Prostate gland (tissue), 2 donors: Measurements from ENCODE around the gene KCNJ12. TPM values are rescaled to one million over a fixed set of nuclear protein-coding genes. Genes with fewer than 3 reads are reported as not detected.

Experiments used
- DNase-seq: peaks from one replicate; pipeline ENCODE4 v3.0.0-alpha.2; 2019; ENCODE audit warnings: low spot score
- H3K27ac ChIP-seq, 2 donors: fragments of 200-600 bp; sonication (generic); 2 replicates each; pipeline ENCODE4 v1.5.1; 2017 to 2019
- H3K27me3 ChIP-seq: fragments of 200-600 bp; sonication (generic); replicated peaks from 2 replicates; pipeline ENCODE4 v1.5.1; 2019; ENCODE audit not compliant: insufficient read depth
- H3K36me3 ChIP-seq, 2 donors: fragments of 200-600 bp; sonication (generic); 1 replicate in 1 of 2; 2 replicates in 1 of 2; pipeline versions ENCODE4 v1.5.1 to v1.8.1; 2017 to 2019
- H3K4me1 ChIP-seq: fragments of 200-600 bp; sonication (generic); replicated peaks from 2 replicates; pipeline ENCODE4 v1.5.1; 2019
- H3K4me3 ChIP-seq, 2 donors: fragments of 200-600 bp; sonication (generic); 2 replicates each; pipeline ENCODE4 v1.5.1; 2017 to 2019
- H3K9me3 ChIP-seq: fragments of 200-600 bp; sonication (generic); 2 replicates; pipeline ENCODE4 v1.5.1; 2017
- POLR2A ChIP-seq: fragments of 450-650 bp; IDR thresholded peaks from one replicate; pipeline ENCODE4 v1.6.1; 2016; ENCODE audit warnings: antibody characterized with exemption, mild to moderate bottlenecking
- POLR2AphosphoS5 ChIP-seq: sonication (generic); formaldehyde crosslinking; IDR thresholded peaks from one replicate; pipeline ENCODE4 v1.6.1; 2017; ENCODE audit warnings: antibody characterized with exemption
- WGBS: methylation state at CpG from one replicate; pipeline ENCODE4 v1.1.5; 2018; 5-methylcytosine and 5-hydroxymethylcytosine counted together
- intact Hi-C: fragments of 100-400 bp; cut with DNase I; formaldehyde crosslinking; loops from one replicate; pipeline ENCODE4 v1.14.2; 2022
- total RNA-seq, 2 donors: library from RNA; depleted of rRNA; stranded (reverse); fragments of >200 nt; gene quantifications; one replicate each; pipeline ENCODE4 v1.1.0, GENCODE V29; 2016
- TF ChIP-seq, protein P1 (sequence below), 4 experiments: fragments of 200-600 bp in 2 of 4; fragments of 450-650 bp in 2 of 4; sonication (generic) in 2 of 4; IDR thresholded peaks; 1 replicate in 3 of 4; 2 replicates in 1 of 4; pipeline ENCODE4 v1.5.1; 2016 to 2019; ENCODE audit warnings: antibody characterized with exemption in 4 of 4, mild to moderate bottlenecking in 2 of 4, moderate library complexity in 2 of 4

The KCNJ12 gene
- total RNA-seq, 2 donors from 2014 or later, result 0.32 to 3.8 TPM

DNA sequence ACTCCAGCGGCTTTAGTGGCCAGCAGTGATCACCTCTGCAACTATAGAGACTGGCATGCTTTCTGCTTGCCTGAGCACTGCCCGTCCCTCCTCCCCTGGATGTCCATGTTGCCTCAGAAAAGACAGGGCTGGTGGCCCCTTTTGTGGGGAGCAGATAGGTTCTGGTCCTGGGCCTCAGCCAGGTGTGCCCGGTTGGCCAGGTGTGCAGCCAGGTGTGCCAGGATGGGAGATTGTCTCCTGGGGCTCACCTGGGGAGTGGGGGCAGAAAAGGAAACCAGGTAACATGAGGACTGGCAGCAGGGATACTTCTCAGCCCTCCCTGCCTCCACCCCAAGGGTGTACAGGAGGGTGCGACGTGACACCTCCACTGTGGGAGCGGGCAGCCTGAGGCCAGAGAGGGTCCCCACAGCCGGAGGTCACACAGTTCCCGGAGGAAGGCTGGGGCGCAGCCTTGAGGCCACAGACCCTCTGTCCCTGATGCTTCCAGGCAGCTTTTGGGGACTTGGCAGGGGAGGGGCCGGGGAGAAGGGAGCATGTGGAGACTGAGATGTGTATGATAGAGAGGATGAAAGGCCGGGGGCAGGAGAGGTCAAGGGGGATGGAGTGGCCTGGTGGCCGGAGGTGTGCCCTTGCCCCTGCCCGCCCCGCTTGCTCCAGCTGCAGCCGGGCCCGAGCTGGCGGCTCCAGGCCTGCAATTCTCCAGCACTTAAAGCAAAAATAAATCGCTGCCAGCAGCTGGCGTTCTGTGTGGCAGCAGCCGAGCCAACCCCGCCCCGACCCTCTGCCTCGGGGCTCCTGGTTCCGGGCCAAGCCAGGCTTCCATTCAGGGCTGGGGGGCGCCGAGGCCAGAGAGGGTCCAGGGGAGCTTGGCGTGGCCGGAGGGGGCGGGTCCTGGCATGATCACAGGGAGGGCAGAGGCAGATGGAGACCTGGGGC is 6.7 kb downstream of the KCNJ12 start:
- DNase-seq, result no peak
- intact Hi-C loops, result no loop called here
- no peak overlapping the region for H3K4me3 ChIP-seq
- 47% methylated on average over 29 of the region's 29 CpGs for WGBS
- H3K27me3 ChIP-seq, result no peaks in the 10 kb centered on the region
- no peaks in the 10 kb centered on the region for H3K4me1 ChIP-seq
- H3K36me3 ChIP-seq, result no peaks in the 10 kb centered on the region
- no peak overlapping the region for H3K27ac ChIP-seq
- no peak for TF ChIP-seq POLR2AphosphoS5
- no peak for TF ChIP-seq POLR2A
- TF ChIP-seq, protein P1, sequence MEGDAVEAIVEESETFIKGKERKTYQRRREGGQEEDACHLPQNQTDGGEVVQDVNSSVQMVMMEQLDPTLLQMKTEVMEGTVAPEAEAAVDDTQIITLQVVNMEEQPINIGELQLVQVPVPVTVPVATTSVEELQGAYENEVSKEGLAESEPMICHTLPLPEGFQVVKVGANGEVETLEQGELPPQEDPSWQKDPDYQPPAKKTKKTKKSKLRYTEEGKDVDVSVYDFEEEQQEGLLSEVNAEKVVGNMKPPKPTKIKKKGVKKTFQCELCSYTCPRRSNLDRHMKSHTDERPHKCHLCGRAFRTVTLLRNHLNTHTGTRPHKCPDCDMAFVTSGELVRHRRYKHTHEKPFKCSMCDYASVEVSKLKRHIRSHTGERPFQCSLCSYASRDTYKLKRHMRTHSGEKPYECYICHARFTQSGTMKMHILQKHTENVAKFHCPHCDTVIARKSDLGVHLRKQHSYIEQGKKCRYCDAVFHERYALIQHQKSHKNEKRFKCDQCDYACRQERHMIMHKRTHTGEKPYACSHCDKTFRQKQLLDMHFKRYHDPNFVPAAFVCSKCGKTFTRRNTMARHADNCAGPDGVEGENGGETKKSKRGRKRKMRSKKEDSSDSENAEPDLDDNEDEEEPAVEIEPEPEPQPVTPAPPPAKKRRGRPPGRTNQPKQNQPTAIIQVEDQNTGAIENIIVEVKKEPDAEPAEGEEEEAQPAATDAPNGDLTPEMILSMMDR (IDR thresholded peaks at IDR 0.05), result no peak
- no peaks in the 10 kb centered on the region for H3K9me3 ChIP-seq

DNA sequence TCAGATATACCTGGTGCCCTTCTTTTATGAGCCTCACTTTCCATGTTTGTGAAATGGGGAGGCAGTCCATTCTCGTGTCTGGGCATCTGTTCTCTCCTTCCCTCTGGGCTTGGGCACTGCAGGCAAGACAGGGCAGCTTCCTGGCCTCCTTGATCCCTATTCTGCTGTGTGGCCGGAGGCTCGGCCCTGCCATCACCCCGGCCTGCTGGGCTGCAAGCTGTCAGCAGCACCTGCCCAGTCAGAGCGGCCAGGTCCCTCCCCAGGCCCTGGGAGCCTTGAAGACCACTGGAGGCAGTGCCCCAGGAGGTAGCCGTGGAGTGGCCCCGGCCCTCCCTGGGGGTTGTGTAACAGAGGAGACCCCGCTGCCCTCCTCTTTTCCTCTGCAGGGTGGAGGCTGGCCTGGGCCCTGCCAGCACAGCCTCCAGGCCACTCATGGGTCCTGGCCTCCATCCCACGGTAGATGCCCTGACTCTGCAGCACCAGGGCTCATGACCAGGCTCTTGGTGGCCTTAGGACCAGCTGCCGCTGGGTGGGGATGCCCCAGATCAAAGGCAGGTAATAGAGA is 9.2 kb downstream of the KCNJ12 start:
- intact Hi-C loops, result no loop called here

DNA sequence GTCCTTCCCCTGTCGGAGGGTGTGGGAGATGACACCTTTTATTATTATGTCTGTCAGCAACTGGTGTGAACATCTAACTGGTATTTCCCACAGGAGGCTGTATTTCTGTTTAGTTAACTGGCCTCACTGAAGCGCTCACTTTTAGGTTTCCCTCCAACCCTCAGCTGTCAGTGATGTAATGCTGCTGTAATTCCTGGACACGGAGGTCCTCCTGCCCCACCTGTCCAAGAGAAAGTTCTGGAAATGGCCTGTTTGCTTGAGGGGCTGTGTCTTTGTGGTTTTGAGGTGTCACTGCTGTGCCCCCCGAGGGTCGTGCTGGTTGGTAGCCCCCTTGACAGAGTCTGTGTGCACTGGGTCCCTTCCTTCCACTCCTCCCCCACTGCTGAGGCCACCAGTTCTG is 11.5 kb downstream of the KCNJ12 start:
- 63% methylated on average over 5 of the region's 5 CpGs for WGBS
- TF ChIP-seq POLR2A (no peak), POLR2AphosphoS5 (no peak)
- TF ChIP-seq, protein P1 (IDR thresholded peaks at IDR 0.05), result no peak
- Histone ChIP-seq H3K27ac (no peak overlapping the region), H3K36me3 (no peaks in the 10 kb centered on the region), H3K9me3 (no peaks in the 10 kb centered on the region), H3K27me3 (no peaks in the 10 kb centered on the region), H3K4me3 (no peak overlapping the region), H3K4me1 (no peaks in the 10 kb centered on the region)
- DNase-seq, result no peak
- intact Hi-C loops, result no loop called here

More for the DNA sequence above, 9.2 kb downstream of the KCNJ12 start:
- no peak for DNase-seq
- no peaks in the 10 kb centered on the region for H3K27me3 ChIP-seq
- no peaks in the 10 kb centered on the region for H3K36me3 ChIP-seq
- WGBS, result 73% methylated on average over 9 of the region's 10 CpGs
- TF ChIP-seq POLR2AphosphoS5, result no peak
- TF ChIP-seq POLR2A, result no peak
- TF ChIP-seq, protein P1 (IDR thresholded peaks at IDR 0.05), result no peak
- H3K4me3 ChIP-seq, result no peak overlapping the region
- H3K4me1 ChIP-seq, result no peaks in the 10 kb centered on the region
- no peaks in the 10 kb centered on the region for H3K9me3 ChIP-seq
- H3K27ac ChIP-seq, result no peak overlapping the region

DNA sequence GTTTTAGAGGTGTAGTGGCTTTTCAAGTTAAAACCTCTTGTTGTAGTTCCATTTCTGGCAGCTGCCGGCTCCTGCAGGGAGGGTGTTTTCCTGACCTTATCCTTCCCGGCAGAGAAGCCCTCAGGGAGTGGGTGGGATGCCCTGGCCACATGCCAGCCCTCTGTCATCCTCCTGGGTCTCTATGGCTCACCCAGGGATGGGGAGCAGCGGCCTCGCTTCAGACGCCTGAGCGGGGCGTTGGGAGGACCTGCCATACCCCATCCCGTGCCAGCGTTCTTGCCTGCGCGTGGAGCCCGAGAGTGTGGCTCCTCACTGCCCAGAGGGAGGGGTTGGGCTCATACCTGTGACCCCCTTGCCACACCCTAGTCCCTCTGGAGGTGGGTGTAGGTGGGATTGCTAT is 11.9 kb downstream of the KCNJ12 start:
- intact Hi-C loops, result no loop called here
- no peak overlapping the region for H3K4me3 ChIP-seq
- TF ChIP-seq POLR2AphosphoS5 (no peak), POLR2A (no peak)
- TF ChIP-seq, protein P1 (IDR thresholded peaks at IDR 0.05), result no peak
- no peak for DNase-seq
- no peaks in the 10 kb centered on the region for H3K36me3 ChIP-seq
- 34% methylated on average over 11 of the region's 12 CpGs for WGBS
- H3K4me1 ChIP-seq, result no peaks in the 10 kb centered on the region
- H3K27ac ChIP-seq, result no peak overlapping the region
- no peaks in the 10 kb centered on the region for H3K27me3 ChIP-seq
- no peaks in the 10 kb centered on the region for H3K9me3 ChIP-seq
